WERI-Rb-1 (cell line): ENCODE results near the gene ZNF765.
"Not testable (repeated sequence)": the region's sequence is repeated elsewhere in the genome, so short reads cannot be mapped to it uniquely, and the experiment has no call there.

Source experiments
- DNase-seq: peaks from one replicate; pipeline ENCODE4 v3.0.0-alpha.2; 2020
- H3K27ac ChIP-seq: fragments of 250-450 bp; sonication (Bioruptor Pico); 2 replicates; pipeline ENCODE4 v1.5.1; 2020; ENCODE audit warnings: mild to moderate bottlenecking, moderate library complexity
- H3K27me3 ChIP-seq: fragments of 250-450 bp; sonication (Bioruptor Pico); 2 replicates; pipeline ENCODE4 v1.5.1; 2021; ENCODE audit warnings: mild to moderate bottlenecking, low read depth, moderate library complexity; ENCODE audit not compliant: insufficient read depth, severe bottlenecking
- H3K36me3 ChIP-seq: fragments of 250-450 bp; sonication (Bioruptor Pico); 2 replicates; pipeline ENCODE4 v1.5.1; 2020; ENCODE audit warnings: mild to moderate bottlenecking, moderate library complexity
- H3K4me3 ChIP-seq: 2 replicates; pipeline ENCODE4 v1.5.1; 2011; ENCODE audit warnings: low read depth, mild to moderate bottlenecking, control low read depth, low read length
- H3K9me3 ChIP-seq: fragments of 250-450 bp; sonication (Bioruptor Pico); 2 replicates; pipeline ENCODE4 v1.5.1; 2021; ENCODE audit warnings: mild to moderate bottlenecking, moderate library complexity; ENCODE audit not compliant: severe bottlenecking
- CTCF ChIP-seq: IDR thresholded peaks from 2 replicates; pipeline ENCODE4 v1.5.1; 2011; ENCODE audit warnings: low read depth, mild to moderate bottlenecking, control low read depth, inconsistent platforms, low read length

ZNF765 gene

GRCh38 chr19:53388904-53389303 lies 6.0 kb upstream of the ZNF765 start:
- Histone ChIP-seq H3K27ac (no peak overlapping the region), H3K4me3 (no peak overlapping the region), H3K9me3 (peaks cover 6% of the 10 kb centered on the region), H3K27me3 (no peaks in the 10 kb centered on the region), H3K36me3 (no peaks in the 10 kb centered on the region)
- TF ChIP-seq CTCF, result no peak
- DNase-seq, result no peak

GRCh38 chr19:53389571-53389970 lies 5.4 kb upstream of the ZNF765 start:
- TF ChIP-seq CTCF, result no peak
- Histone ChIP-seq H3K9me3 (peaks cover 6% of the 10 kb centered on the region), H3K27ac (no peak overlapping the region), H3K36me3 (no peaks in the 10 kb centered on the region), H3K27me3 (no peaks in the 10 kb centered on the region), H3K4me3 (no peak overlapping the region)
- DNase-seq, result no peak

- H3K4me3 ChIP-seq, result no peak overlapping the region
- no peak overlapping the region for H3K27ac ChIP-seq
- no peak for DNase-seq
- H3K9me3 ChIP-seq, result peaks cover 6% of the 10 kb centered on the region
- no peaks in the 10 kb centered on the region for H3K27me3 ChIP-seq
- TF ChIP-seq CTCF, result no peak
- H3K36me3 ChIP-seq, result no peaks in the 10 kb centered on the region
These were observed 5.0 kb upstream of the ZNF765 start for GRCh38 chr19:53389978-53390377.

- H3K27ac ChIP-seq, result peak overlapping the region; percentile 60
- H3K4me3 ChIP-seq, result peak overlapping the region; percentile 85
- TF ChIP-seq CTCF, result no peak
- peaks cover 6% of the 10 kb centered on the region for H3K9me3 ChIP-seq
- DNase-seq, result peak; percentile 47
- H3K27me3 ChIP-seq, result no peaks in the 10 kb centered on the region
- H3K36me3 ChIP-seq, result no peaks in the 10 kb centered on the region
These were observed 401 bp upstream of the ZNF765 start for GRCh38 chr19:53394522-53394973.

GRCh38 chr19:53395840-53396524 lies 1.0 kb downstream of the ZNF765 start:
- not testable (repeated sequence) for H3K9me3 ChIP-seq, H3K36me3 ChIP-seq, H3K27me3 ChIP-seq, DNase-seq
- peak overlapping the region; percentile 85 for H3K4me3 ChIP-seq
- peak overlapping the region; percentile 60; the same call in 1 of the 2 replicates for H3K27ac ChIP-seq

GRCh38 chr19:53396525-53396868 lies 1.5 kb downstream of the ZNF765 start:
- H3K9me3 ChIP-seq, result no peaks in the 10 kb centered on the region
- H3K27ac ChIP-seq, result no peak overlapping the region
- DNase-seq, result no peak
- no peak for TF ChIP-seq CTCF
- H3K36me3 ChIP-seq, result peaks cover 6% of the 10 kb centered on the region; the same call in 1 of the 2 replicates
- H3K27me3 ChIP-seq, result no peaks in the 10 kb centered on the region
- H3K4me3 ChIP-seq, result no peak overlapping the region

- not testable (repeated sequence) for H3K36me3 ChIP-seq, DNase-seq, H3K27ac ChIP-seq, H3K27me3 ChIP-seq, H3K4me3 ChIP-seq, H3K9me3 ChIP-seq
These were observed 3.0 kb downstream of the ZNF765 start for GRCh38 chr19:53397918-53398317.
